Nucleus accumbens (tissue), 56 donors: ENCODE data around the gene PI4KA.
"Not testable (repeated sequence)": the region's sequence is repeated elsewhere in the genome, so short reads cannot be mapped to it uniquely, and the experiment has no call there.

Experiments
- DNase-seq, 56 donors: peaks; one replicate each; lab custom pipeline; 2025; lab: John Stamatoyannopoulos, UW

Gene PI4KA

DNA sequence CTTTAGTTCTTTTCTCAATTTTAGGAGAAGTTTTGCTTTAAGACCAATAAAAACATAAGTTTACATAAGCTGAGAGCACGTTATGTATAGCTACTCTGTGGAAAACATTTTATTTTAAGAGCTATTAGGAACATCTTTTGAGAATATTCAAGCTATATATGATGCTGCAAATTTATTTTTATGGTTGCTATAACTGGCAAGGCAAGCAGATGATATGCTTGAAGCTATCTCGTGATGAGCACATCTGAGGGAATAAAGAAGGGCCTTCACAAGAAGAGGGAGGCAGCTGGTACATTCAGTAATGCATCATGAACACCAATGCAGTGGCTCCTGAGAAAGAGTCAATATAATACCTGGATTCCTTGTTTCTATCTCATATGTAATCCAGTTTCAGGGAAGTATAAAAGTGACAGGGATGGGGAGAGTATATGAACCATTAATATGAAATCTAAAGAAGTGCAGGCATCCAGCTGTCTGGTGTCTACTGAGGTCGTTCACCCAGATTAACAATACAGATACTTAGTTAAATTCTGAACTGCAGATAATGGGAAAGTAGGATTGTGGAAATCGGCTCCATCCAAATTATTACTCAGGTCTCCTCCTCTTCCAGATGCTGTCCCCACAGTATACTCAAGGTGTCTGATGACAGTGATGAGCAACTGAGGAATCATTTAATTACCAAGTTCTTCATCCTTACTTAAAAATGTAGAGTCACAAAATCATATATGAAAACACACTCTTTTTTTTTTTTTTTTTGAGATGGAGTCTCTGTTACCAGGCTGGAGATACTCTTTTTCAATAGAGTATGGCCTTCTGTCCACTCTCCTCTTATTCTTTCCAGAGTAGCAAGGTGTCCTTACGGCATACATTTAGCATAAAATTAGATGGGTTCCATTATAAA, 185.1 kb downstream of the PI4KA start:
- no peak for DNase-seq

DNA sequence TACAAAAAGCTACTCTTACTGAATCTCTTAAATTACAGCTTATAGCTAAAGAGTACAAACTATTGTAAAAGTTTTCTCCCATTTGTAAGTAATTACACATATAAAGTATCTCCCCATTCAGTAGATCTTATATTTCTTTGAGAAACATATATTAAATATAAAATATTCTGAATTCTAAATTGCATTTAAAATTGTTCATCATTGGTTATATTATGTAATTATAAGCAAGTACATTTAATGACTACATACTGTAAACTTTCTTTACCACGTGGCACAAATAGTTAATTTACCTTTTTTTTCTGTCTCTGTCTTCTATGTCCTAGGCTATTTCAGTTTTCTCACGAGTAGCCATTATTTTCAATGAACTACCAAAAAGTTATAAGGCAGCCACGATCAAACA, 185.9 kb downstream of the PI4KA start:
- no peak for DNase-seq

DNA sequence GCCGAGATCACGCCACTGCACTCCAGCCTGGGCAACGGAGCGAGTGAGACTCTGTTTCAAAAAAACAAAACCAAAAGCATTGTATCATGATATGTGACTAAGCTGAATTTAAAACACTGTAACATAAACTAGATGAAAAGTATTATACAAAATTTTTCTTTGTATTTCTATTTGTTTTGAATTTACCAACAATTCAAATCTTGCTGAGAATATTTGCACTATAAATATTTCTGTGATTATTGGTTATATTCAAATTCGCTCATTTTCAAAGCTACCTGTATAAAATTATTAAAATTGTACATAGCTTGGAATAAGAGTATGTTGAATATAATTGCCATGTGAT, 186.6 kb downstream of the PI4KA start:
- no peak for DNase-seq

DNA sequence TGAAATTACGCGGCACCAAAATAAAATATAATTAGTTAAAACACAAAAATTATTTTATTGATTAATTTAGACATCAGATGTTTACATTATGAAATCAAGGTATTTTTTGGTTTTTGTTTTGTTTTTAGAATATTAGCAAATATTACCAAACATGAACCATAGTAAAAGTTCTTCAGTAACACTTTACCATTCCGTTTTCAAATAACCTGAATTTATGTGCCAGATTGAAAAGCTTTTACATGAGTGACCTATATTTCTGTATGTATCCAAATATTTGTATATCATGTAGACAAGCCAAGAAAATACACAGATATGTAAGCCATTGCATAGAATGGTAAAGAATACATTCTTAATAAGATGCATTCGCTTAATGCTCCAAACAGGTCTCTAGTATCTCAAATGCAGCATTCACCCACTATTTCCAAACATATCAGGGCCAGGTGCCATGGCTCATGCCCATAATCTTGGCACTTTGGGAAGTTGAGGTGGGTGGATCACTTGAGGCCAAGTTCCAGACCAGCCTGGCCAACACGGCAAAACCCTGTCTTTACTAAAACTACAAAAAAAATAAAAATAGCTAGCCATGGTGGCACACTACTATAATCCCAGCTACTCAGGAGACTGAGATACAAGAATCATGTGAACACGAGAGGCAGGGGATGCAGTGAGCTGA, 187.1 kb downstream of the PI4KA start:
- no peak for DNase-seq

DNA sequence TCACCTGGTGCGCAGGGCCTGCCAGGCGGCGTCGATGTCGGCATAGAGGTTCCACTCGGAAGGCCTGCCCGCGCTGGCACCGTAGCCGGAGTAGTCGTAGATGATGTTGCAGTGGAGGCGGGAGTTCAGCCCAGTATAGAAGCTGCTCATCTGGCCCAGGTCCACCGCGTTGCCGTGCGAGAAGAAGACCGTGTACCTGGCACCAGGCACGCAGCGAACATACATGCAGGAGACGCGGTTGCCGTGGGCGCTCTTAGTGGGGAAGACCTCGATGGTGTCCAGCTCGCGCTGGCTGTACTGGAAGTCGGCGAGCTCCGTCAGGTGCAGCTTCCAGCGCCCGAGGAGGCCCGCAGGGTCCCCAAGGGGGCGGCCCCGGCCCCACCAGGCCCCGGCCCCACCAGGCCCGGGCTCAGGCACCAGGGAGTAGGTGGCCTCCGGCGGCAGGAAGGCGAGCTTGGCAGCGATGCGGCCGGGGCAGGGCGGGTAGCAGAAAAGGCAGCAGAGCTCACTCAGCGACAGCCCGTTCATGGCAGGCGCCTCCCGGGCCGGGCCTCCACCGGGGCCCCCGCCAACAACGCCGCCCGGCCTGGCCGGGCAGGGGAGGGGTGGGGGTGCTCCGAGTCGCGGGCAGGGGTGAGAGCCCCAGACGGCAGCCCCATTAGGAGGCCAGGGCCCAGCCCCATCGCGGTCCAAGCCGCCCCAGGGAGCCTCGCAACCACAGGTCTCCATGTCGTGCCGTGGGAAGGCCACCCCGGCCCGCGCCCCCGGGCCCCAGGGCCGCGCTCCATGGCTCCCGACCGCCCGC, 188.0 kb downstream of the PI4KA start:
- not testable (repeated sequence) for DNase-seq

DNA sequence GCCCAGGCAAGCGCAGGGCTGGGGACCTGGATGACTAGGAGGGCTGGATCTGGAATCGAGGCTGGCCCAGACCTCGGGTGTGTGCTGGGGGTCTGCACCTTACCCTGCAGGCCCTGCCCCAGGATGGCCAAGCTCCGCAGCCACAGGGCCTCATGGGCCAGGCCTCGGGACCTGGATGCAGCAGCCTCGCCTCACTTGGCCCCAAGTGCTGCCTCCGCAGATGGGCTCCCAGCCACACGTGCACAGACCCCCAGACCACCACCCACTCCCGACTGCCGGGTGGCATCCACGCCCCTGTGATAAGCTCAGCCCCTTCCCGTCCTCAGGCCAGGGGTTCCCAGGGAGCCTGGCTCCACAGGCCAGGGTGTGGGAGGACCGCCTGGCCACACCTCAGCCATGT, 188.7 kb downstream of the PI4KA start:
- not testable (repeated sequence) for DNase-seq

DNA sequence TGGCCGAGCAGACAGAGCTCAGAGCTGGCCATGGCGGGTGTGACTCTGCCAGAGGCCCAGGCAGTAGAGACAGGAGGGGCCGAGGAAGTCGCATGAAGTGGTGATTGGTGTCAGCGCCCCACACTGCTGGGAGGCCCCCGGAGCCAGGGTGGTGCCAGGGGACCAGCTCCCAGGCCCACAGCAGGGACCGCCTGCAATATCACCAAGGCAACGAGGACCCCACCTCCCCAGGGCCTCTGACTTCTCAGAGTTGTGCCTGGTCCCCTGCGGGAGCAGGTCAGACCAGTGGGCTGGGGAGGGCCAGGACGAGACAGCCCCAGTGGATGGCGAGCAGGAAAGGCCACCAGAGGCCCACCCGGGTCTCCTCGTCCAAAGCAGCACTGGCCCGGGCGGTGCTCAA, 189.1 kb downstream of the PI4KA start:
- DNase-seq, result not testable (repeated sequence)

DNA sequence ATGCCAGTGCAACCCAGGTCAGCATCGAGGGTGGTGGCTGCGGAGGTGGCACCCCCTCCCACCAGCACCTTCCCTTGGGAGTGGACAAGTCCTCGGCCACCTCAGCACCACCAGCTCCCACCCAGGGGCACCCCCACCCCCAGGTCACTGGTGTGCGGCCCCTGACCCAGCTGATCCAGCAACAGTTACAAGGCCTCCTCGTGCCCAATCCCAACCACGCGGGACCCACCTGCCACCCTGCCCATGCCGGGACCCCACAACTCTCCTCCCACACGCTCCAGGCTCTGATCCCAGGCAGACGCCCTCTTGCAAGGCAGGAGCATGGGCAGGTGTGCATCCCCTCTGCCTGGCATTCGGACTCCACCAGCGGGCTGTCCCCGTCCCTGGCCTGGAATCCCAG, 189.8 kb downstream of the PI4KA start:
- not testable (repeated sequence) for DNase-seq

DNA sequence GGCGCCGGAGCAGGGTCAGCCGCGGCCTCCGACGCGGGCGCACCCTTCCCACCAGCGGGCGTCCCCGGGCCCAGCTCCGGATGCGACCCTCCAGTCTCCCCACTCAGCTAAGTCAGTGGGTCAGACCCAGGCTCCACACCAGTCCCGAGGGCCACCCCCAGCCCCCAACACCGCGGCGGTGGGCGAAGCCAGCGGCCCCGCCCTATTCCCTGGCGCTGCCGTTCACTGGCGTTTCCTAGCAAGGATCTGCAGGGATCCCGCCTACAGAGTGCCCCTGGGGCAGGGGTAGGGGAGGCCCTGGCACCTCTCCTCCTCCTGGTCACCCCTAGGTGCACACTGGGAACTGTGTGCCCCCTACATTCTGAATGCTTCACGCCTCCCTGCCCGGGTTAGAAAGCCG, 190.4 kb downstream of the PI4KA start:
- not testable (repeated sequence) for DNase-seq

DNA sequence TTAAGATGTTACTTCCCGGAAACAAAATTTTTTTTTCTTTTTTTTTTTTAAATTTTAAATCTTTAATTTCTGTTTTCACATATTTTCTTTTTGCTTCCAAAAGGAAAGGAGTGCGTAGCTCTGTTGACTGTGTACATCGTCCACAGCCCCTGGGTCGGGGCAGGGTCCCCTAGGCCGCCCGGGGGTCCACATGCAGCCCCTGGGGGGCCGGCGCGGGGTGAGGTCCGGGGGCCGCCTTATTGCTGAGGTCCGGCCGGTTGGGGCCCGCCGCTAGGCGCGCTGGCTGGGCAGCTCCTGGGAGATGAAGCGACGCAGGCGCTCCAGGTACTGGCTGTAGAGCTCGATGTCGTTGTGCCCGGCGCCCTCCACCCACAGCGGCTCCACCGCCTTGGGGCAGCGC, 191.1 kb downstream of the PI4KA start:
- not testable (repeated sequence) for DNase-seq

DNA sequence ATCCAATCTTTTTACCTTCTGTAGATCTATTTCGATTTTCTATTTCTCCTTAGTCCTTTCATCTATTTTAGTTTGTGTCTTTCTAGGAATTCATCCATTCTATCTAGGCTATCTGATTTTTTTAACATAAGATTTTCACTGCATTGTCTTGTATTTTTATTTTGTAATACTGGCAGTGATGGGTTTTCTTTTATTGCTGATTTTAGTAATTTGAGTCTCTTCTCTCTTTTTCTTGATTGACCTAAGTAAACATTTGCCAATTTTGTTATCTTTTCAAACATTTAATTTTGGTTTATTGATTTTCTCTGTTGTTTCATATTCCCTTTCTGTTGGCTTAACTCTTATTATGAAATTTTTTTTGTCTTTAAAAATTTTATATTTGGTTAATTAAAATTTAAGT, 192.1 kb downstream of the PI4KA start:
- DNase-seq, result no peak

DNA sequence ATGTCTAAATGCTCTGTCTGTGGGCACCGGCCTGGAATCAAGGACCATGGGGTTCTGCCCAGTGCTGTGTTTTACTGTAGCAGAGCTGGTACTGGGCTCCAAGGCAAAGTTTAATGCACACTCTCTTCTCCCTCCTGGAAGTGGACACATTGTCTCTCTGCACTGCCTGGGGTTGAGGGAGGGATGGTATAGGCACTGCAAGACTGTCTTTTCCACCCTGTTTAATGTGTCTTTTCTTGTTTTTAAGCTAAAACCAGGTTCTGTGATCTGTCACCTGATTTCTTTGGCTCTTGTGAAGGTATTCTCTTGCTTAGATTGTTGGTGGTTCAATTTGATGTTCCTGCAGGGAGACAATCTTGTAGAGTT, 194.0 kb downstream of the PI4KA start:
- DNase-seq, result no peak

DNA sequence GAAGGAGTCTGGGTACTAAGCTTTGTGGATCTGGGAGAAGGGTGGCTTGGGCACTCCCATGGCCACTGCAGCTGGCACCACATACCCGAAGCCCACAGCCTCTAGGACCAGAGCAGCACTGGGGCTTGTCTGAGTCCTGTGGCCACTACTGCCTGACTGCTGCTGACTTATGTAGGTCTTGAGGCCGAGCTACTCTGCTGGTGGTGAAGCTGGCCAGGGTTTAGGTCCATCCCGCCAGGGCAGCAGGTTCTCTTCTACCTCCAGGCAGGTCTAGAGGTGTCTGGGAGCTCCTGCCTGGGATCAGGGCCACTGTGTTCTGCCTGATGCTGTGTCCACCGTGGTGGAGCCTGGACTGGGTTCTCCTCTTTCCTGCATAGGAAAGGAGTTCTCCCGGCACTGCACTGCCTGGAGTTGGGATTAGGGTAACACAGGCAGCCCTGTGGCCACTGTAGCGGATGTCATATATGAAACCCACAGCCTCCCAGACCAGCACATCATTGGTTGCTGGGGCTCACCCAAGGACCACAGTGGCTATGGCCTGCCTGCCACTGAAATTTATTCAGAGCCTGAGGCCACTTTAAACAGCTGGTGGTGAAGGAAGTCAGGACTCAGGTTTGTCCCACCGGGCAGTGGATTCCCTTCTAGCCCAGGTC, 194.5 kb downstream of the PI4KA start:
- DNase-seq, result no peak

DNA sequence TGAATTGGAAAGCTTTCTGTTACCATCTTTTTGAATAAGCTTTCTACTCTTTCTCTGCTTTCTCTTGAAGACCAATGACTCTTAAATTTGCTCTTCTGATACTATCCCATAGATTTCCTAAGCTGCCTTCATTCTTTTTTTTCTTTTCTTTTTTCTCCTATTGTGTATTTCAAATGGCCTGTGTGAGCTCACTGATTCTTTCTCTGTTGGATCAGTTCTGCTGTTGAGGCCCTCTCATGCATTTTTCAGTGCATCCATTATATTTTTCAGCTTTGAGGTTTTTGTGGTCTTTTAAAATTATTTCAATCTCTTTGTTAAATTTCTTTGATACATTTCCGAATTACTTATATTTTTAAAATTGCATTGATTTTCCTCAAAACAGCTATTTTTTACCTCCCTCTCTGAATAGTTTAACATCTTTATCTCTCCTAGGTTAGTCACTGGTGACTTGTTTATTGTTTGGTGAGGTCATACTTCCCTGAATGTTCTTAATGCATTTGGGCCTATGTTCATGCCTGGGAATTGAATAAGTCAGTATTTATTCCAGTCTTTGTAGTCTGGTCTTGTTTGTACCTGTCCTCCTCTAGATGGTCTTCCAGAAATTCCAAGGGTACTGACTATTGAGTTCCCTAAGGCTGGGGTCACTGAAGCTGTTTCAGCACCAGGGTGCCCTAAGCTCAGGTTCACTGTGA, 195.3 kb downstream of the PI4KA start:
- DNase-seq, result no peak

DNA sequence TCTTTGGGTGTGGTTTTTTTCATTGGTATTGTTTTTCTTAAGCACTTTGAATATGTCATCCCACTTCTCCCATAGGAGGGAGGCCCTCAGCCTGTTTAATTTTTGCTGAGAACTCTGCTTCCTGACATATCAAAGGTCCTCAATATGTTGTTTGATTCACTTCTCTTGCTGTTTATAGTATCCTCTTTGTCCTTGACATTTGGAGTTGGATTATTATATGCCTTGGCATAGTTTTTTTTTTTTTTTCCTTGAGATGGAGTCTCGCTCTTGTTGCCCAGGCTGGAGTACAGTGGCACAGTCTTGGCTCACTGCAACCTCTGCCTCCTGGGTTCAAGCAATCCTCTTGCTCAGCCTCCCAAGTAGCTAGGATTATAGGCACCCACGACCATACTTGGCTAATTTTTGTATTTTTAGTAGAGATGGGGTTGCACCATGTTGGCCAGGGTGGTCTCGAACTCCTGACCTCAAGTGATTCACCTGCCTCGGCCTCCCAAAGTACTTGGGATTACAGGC, 196.0 kb downstream of the PI4KA start:
- not testable (repeated sequence) for DNase-seq

DNA sequence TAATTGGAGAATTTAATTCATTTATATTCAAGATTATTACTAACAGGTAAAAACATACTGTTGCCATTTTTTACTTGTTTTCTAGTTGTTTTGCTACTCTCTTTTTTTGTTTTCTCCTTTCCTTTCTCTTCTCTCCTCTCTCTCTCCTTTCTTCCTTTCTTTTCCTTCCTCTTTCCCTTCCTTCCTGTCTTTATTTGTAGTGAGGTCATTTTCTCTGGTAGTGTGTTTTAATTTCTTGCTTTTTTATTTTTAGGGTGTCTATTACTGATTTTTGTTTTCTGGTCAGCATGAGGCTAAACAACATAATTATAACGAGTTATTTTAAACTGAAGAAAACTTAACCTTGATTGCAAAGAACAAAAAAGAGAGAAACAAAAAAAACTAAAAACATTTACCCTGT, 197.1 kb downstream of the PI4KA start:
- DNase-seq, result no peak

DNA sequence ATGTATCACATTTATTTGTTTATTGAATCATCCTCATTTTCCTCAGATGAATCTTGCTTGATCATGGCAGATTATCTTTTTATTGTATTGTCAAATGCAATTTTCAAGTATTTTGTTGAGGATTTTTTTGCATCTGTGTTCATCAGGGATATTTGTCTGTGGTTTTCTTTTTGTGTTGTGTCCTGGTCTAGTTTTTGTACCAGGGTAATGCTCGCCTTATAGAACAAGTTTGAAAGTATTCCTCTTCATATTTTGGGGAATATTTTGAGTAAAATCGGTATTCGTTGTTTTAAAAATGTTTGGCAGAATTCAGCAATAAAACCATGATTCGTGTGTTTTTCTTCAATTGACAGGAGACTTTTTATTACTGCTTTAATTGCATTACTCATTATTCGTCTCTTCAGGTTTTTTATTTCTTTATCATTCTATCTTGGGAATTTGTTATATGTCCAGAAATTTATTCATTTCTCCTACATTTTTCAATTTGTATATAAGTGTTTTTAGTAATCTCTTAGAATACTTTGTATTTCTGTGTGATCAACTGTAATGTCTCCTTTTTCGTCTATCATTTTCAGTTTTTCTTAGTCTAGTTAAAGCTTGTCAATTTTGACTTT, 198.1 kb downstream of the PI4KA start:
- no peak for DNase-seq

DNA sequence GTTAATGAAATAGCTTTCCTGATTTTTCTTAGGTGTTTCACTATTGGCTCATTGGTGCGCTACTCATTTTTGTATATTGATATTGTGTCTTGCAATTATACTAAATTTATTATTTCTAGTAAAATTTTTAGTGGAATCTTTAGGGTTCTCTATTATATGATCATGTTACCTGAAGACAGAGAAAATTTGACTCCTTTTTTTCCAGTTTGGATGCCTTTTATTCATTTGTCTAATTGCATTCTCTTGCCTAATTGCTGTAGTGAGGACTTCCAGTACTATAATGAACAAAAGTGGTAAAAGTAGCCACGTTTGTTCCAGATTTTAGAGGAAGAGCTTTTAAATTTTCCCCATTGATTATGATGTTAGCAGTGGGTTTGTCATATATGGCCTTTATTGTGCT, 198.7 kb downstream of the PI4KA start:
- no peak for DNase-seq

DNA sequence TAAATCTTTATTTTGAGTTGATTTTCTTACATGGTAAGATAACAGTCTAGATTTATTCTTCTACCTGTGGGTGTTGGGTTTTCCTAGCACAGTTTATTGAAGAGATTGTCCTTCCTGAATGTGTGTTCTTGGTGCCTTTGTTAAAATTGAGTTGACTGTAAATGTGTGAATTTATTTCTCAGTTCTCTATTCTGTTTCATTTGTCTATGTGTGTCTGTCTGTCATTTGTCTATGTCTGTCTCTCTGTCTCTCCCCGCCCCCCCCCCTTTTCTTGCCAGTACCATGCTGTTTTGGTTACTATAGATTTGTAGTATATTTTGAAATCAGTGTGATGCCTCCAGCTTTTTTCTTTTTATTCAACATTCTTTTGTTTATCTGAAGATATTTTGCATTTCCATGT, 199.4 kb downstream of the PI4KA start:
- DNase-seq, result no peak
